GM12878 (cell line): Measurements from ENCODE around the gene KCTD12. TPM values are rescaled to one million over a fixed set of nuclear protein-coding genes. Genes with fewer than 3 reads are reported as not detected.

Experiments
- ATAC-seq: fragments of 200-7000 bp; cut with Tn5 transposase; 3 replicates; pipeline ENCODE4 v1.9.1; 2020; ENCODE audit warnings: mild to moderate bottlenecking, moderate library complexity
- BruUV-seq: library from RNA; stranded (reverse); fragments of 400-500 nt; replicated peaks from 2 replicates; lab custom pipeline; 2021; lab: Mats Ljungman, UMichigan
- CTCF ChIA-PET: fragments of 300-600 bp; sonication (Branson Sonifier 250); formaldehyde crosslinking; extraction: SDS; loops from one replicate; lab custom pipeline; 2021; ENCODE audit warnings: inconsistent platforms; lab: Yijun Ruan, JAX
- POLR2A ChIA-PET: fragments of 350-600 bp; formaldehyde crosslinking; extraction: SDS; loops from one replicate; lab custom pipeline; 2021; ENCODE audit warnings: inconsistent platforms; lab: Charles Lee
- RAD21 ChIA-PET: fragments of 300-600 bp; sonication (Branson Sonifier 250); formaldehyde crosslinking; loops from one replicate; lab custom pipeline; 2023; ENCODE audit warnings: antibody characterized with exemption; ENCODE audit not compliant: unreplicated experiment; lab: Charles Lee
- SMC1A ChIA-PET: fragments of 300-600 bp; sonication (Branson Sonifier 250); formaldehyde crosslinking; loops from one replicate; lab custom pipeline; 2023; ENCODE audit not compliant: unreplicated experiment, uncharacterized antibody; lab: Charles Lee
- DNase-seq: peaks from one replicate; pipeline ENCODE4 v3.0.0-alpha.2; 2011; ENCODE audit warnings: low read depth, low spot score
- FAIRE-seq: peaks from 3 replicates; lab custom pipeline; 2011; peaks lifted over from hg19 to GRCh38; lab: Jason Lieb, UNC
- H2AFZ ChIP-seq: 2 replicates; pipeline ENCODE4 v1.6.0; 2011; ENCODE audit warnings: low read depth, low read length, control low read depth; ENCODE audit not compliant: control insufficient read depth
- H3K27ac ChIP-seq: 2 replicates; pipeline ENCODE4 v1.5.1; 2011; ENCODE audit warnings: control low read depth; ENCODE audit not compliant: control insufficient read depth, insufficient read depth
- H3K27me3 ChIP-seq, 2 experiments: replicated peaks in 1 of 2; 2 replicates each; pipeline versions ENCODE4 v1.6.0 to v1.6.1; 2011; ENCODE audit warnings: low read length in 1 of 2; ENCODE audit not compliant: control insufficient read depth in 2 of 2, insufficient read depth in 2 of 2
- H3K36me3 ChIP-seq, 2 experiments: 2 replicates each; pipeline ENCODE4 v1.5.1; 2011; ENCODE audit warnings: low read length in 1 of 2; ENCODE audit not compliant: control insufficient read depth in 2 of 2, insufficient read depth in 2 of 2
- H3K4me1 ChIP-seq: 2 replicates; pipeline ENCODE4 v1.6.1; 2011; ENCODE audit warnings: mild to moderate bottlenecking, low read length, moderate library complexity, mixed read lengths; ENCODE audit not compliant: control insufficient read depth, insufficient read depth
- H3K4me2 ChIP-seq: 2 replicates; pipeline ENCODE4 v1.6.0; 2011; ENCODE audit warnings: control low read depth; ENCODE audit not compliant: control insufficient read depth, insufficient read depth
- H3K4me3 ChIP-seq: fragments of 200-600 bp; sonication (generic); 2 replicates; pipeline ENCODE4 v1.5.1; 2016
- H3K79me2 ChIP-seq: 2 replicates; pipeline ENCODE4 v1.6.0; 2011; ENCODE audit warnings: low read length; ENCODE audit not compliant: control insufficient read depth, insufficient read depth
- H3K9ac ChIP-seq: 2 replicates; pipeline ENCODE4 v1.8.0; 2011; ENCODE audit warnings: low read length, control low read depth, mixed read lengths; ENCODE audit not compliant: control insufficient read depth, insufficient read depth
- H3K9me3 ChIP-seq: replicated peaks from 3 replicates; pipeline ENCODE4 v1.5.1; 2011; ENCODE audit warnings: mild to moderate bottlenecking, low read length; ENCODE audit not compliant: control insufficient read depth, insufficient read depth
- H4K20me1 ChIP-seq: 2 replicates; pipeline ENCODE4 v1.6.0; 2011; ENCODE audit not compliant: control insufficient read depth, insufficient read depth
- BACH1 ChIP-seq: fragments of 450-650 bp; IDR thresholded peaks from 2 replicates; pipeline ENCODE4 v1.6.1; 2017; ENCODE audit warnings: mild to moderate bottlenecking, borderline replicate concordance
- BCL3 ChIP-seq: IDR thresholded peaks from 2 replicates; pipeline ENCODE4 v1.6.1; 2011; ENCODE audit warnings: borderline replicate concordance, low read depth, mild to moderate bottlenecking, moderate library complexity, low read length; ENCODE audit not compliant: insufficient read depth, poor library complexity, severe bottlenecking
- BHLHE40 ChIP-seq, 2 experiments: fragments of 450-650 bp in 1 of 2; IDR thresholded peaks; 2 replicates each; pipeline ENCODE4 v1.6.1; 2011 to 2017; ENCODE audit warnings: low read depth in 2 of 2, borderline replicate concordance in 1 of 2, improper control_type of control experiment in 1 of 2, low read length in 1 of 2, mild to moderate bottlenecking in 1 of 2
- CHD4 ChIP-seq: fragments of 200-600 bp; sonication (generic); IDR thresholded peaks from 2 replicates; pipeline ENCODE4 v1.6.1; 2016; ENCODE audit warnings: mild to moderate bottlenecking
- CTCF ChIP-seq, 3 experiments: IDR thresholded peaks in 2 of 3; conservative IDR thresholded peaks in 1 of 3; 2 replicates each; pipeline ENCODE4 v1.5.1; 2011; ENCODE audit warnings: low read depth in 3 of 3, low read length in 3 of 3, mild to moderate bottlenecking in 3 of 3, control low read depth in 2 of 3, moderate library complexity in 2 of 3, inconsistent platforms in 1 of 3, mixed read lengths in 1 of 3; ENCODE audit not compliant: control insufficient read depth in 2 of 3, insufficient read depth in 1 of 3; ENCODE audit errors: extremely low read depth in 1 of 3
- IKZF1 ChIP-seq: fragments of 450-650 bp; conservative IDR thresholded peaks from 2 replicates; pipeline ENCODE4 v1.6.1; 2017; ENCODE audit warnings: antibody characterized with exemption, mild to moderate bottlenecking
- IRF4 ChIP-seq: IDR thresholded peaks from 2 replicates; pipeline ENCODE4 v1.6.1; 2011; ENCODE audit warnings: low read depth, low read length
- JUNB ChIP-seq: IDR thresholded peaks from 2 replicates; pipeline ENCODE4 v1.6.1; 2016; ENCODE audit warnings: antibody characterized with exemption, mild to moderate bottlenecking
- MEF2B ChIP-seq: fragments of 450-650 bp; IDR thresholded peaks from 2 replicates; pipeline ENCODE4 v1.6.1; 2018; ENCODE audit warnings: mild to moderate bottlenecking, moderate library complexity; ENCODE audit not compliant: partially characterized antibody, poor library complexity, severe bottlenecking
- NFYA ChIP-seq: IDR thresholded peaks from 2 replicates; pipeline ENCODE4 v1.6.1; 2011; ENCODE audit warnings: low read depth, mild to moderate bottlenecking, low read length, improper control_type of control experiment, borderline replicate concordance
- NR2C1 ChIP-seq: fragments of 450-650 bp; IDR thresholded peaks from 2 replicates; pipeline ENCODE4 v1.6.1; 2017; ENCODE audit warnings: antibody characterized with exemption, mild to moderate bottlenecking, moderate library complexity
- NR2C2 ChIP-seq: IDR thresholded peaks from 2 replicates; pipeline ENCODE4 v1.6.1; 2011; ENCODE audit warnings: borderline replicate concordance, low read depth; ENCODE audit not compliant: control insufficient read depth, insufficient read length
- PAX8 ChIP-seq: fragments of 450-650 bp; IDR thresholded peaks from 2 replicates; pipeline ENCODE4 v1.6.1; 2017; ENCODE audit warnings: mild to moderate bottlenecking, moderate library complexity
- SMAD5 ChIP-seq: IDR thresholded peaks from 2 replicates; pipeline ENCODE4 v1.6.1; 2016; ENCODE audit warnings: antibody characterized with exemption, low read depth
- SREBF2 ChIP-seq: IDR thresholded peaks from 2 replicates; pipeline ENCODE4 v1.6.1; 2012; ENCODE audit warnings: mild to moderate bottlenecking, low read length
- TCF3 ChIP-seq: IDR thresholded peaks from 2 replicates; pipeline ENCODE4 v1.6.1; 2012; ENCODE audit warnings: low read depth, mild to moderate bottlenecking, low read length, borderline replicate concordance; ENCODE audit not compliant: insufficient read depth
- TCF7 ChIP-seq: IDR thresholded peaks from 2 replicates; pipeline ENCODE4 v1.6.1; 2014; ENCODE audit warnings: antibody characterized with exemption, borderline replicate concordance
- WGBS: methylation state at CpG from one replicate; pipeline ENCODE4 v1.1.6; 2016; ENCODE audit warnings: low lambda C conversion rate; ENCODE audit not compliant: insufficient replicate concordance, insufficient coverage; ENCODE audit errors: missing lambda C conversion rate; 5-methylcytosine and 5-hydroxymethylcytosine counted together
- in situ Hi-C: fragments of 300-500 bp; cut with MboI; formaldehyde crosslinking; loops from 9 replicates; pipeline ENCODE4 v1.14.3; 2018; ENCODE audit warnings: mixed read lengths
- intact Hi-C: fragments of 100-400 bp; cut with micrococcal nuclease; formaldehyde crosslinking; loops from one replicate; pipeline ENCODE4 v1.14.2; 2022; ENCODE audit not compliant: unreplicated experiment
- polyA plus RNA-seq, 11 experiments: library from polyadenylated mRNA; depleted of rRNA in 4 of 11; unstranded in 6 of 11; stranded (reverse) in 5 of 11; fragments of >200 nt; fragmentation: Nextera tagmentation in 4 of 11; fragmentation: Illumina TruSeq in 1 of 11; extraction: Ambion mirVana in 4 of 11; extraction: Trizol in 1 of 11; gene quantifications; 1 replicate in 1 of 11; 2 replicates in 10 of 11; pipeline versions ENCODE4 v1.2.1 to v1.2.3, GENCODE V29; 2011 to 2016; ENCODE audit warnings: inconsistent platforms in 2 of 11, missing spikeins in 2 of 11, low read depth in 1 of 11
- total RNA-seq, 4 experiments: library from RNA; depleted of rRNA in 3 of 4; stranded (reverse); fragments of >200 nt in 3 of 4; fragmentation: Illumina TruSeq in 1 of 4; extraction: Trizol in 1 of 4; gene quantifications; 2 replicates each; pipeline versions ENCODE4 v1.2.1 to v1.2.3, GENCODE V29; 2013 to 2021

KCTD12 gene
- total and polyA plus RNA-seq, 10 of the 15 experiments (the other 5 are each of a cell fraction or from before 2014, with no cell fraction given) = 0.24 to 2.9 (median 0.92) TPM

- Histone ChIP-seq H3K4me1 (no peaks in the 10 kb centered on the region), H2AFZ (no peak overlapping the region), H3K36me3 (no peaks in the 10 kb centered on the region), H3K27me3 (peaks cover 0 to 2% of the 10 kb centered on the region in 2 experiments; a peak in 2 of 4 replicates), H3K9ac (no peak overlapping the region), H3K4me2 (no peak overlapping the region), H4K20me1 (no peaks in the 10 kb centered on the region), H3K27ac (no peak overlapping the region), H3K79me2 (no peaks in the 10 kb centered on the region), H3K9me3 (no peaks in the 10 kb centered on the region), H3K4me3 (no peak overlapping the region)
- in situ Hi-C loops (no loop called here), intact Hi-C loops (no loop called here)
- ATAC-seq = no peak
- no peak for DNase-seq
- no TSS peak for BruUV-seq
- TF ChIP-seq BHLHE40 (IDR thresholded peaks at IDR 0.05; ENCODE audit: borderline replicate concordance in 1 of 2, low read depth in 2 of 2, low read length in 1 of 2) (no peak), NFYA (no peak), NR2C2 (no peak), CTCF (IDR thresholded peaks at IDR 0.05 in 2 of 3, conservative IDR thresholded peaks at IDR 0.05 in 1 of 3; ENCODE audit: control insufficient read depth in 2 of 3, extremely low read depth in 1 of 3, insufficient read depth in 1 of 3, low read depth in 3 of 3, low read length in 3 of 3) (no peak), SREBF2 (no peak), IRF4 (no peak), MEF2B (no peak), PAX8 (no peak), BCL3 (no peak), CHD4 (no peak), JUNB (no peak), SMAD5 (no peak), TCF7 (no peak), IKZF1 (no peak), TCF3 (no peak), NR2C1 (no peak), BACH1 (no peak)
- FAIRE-seq = no peak
- POLR2A ChIA-PET = no interaction called here
- RAD21 ChIA-PET = no interaction called here
- CTCF ChIA-PET = no interaction called here
- SMC1A ChIA-PET = interaction anchor here (1.2 kb wide), 1 partner anchor 9 kb away, joined by 3 read pairs; no protein-coding TSS in a partner anchor
- WGBS = 30% methylated on average over 1 of the region's 1 CpG
Observed at GRCh38 chr13:76865996-76866503, 20.2 kb downstream of the KCTD12 start.
